Stimulated activated CD8-positive, alpha-beta memory T cell treated with anti-CD3 and anti-CD28 coated beads, Interleukin-2, amount 100 ng/mL, for 48 hours (primary cell): ENCODE results near the gene PDCD4.
"Not testable (repeated sequence)": the region's sequence is repeated elsewhere in the genome, so short reads cannot be mapped to it uniquely, and the experiment has no call there.

ENCODE experiments used
- DNase-seq, 2 donors: peaks; one replicate each; pipeline ENCODE4 v3.0.0-alpha.2; 2020; ENCODE audit warnings: low read depth in 2 of 2

The PDCD4 gene

GRCh38 chr10:110861476-110861875 is 10.3 kb upstream of the PDCD4 start:
- DNase-seq = no peak

GRCh38 chr10:110861930-110862649 is 9.6 kb upstream of the PDCD4 start:
- no peak for DNase-seq

DNA sequence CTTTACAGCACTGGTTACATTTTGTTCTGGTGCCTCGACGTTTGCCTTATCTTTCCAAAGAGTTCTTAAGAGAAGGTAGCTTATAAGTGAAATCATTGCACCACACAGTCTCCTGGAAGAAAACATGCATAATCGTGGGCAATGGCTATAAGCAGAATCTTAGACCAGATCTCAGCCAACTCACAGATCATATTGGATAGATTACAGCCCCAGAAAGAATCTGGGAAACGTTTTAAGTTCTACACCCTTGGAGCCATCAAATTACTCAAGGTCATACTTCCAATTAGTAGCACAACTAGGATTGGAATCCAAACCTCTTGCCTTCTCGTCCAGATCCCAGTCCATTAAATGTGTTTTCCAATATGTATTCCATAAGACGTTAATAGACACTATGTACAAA is 8.8 kb upstream of the PDCD4 start:
- no peak for DNase-seq

DNA sequence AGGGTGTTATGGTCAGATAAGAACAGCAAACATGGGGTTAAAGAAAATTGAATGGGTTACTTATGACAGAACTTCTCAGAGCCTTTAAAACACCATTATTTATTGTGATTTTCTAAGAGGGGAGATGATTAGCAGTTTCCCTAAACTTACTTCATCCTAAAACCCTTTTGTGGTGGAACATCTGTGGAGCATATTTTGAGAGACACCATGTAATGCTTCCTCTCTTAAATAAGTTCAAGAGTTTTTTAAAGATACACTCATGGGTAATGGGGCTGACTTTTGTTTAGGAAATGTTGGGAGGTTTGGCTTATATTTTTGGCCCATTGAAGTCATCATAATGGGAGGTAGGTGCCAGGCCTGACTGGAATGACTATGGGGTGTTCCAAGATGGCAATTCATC is 8.4 kb upstream of the PDCD4 start:
- DNase-seq = no peak

DNA sequence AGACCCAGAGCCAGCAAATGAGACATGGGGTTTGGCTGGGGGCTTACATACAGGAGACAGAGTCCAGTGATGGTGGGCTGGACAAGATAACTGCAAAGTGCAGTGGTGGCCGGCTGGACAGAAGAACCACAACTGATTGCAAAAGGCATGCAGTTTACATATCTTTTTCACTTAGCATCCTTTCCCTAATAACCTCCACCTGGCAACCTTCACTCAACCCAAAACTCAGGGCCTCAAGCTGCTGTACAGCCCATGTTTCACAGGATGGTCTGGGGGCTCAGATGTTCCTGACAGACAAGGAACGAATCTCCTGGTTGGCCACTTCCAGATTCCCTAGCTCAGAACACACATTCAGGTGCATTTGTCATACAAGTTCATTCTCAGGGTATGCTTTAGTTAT is 7.8 kb upstream of the PDCD4 start:
- no peak for DNase-seq

DNA sequence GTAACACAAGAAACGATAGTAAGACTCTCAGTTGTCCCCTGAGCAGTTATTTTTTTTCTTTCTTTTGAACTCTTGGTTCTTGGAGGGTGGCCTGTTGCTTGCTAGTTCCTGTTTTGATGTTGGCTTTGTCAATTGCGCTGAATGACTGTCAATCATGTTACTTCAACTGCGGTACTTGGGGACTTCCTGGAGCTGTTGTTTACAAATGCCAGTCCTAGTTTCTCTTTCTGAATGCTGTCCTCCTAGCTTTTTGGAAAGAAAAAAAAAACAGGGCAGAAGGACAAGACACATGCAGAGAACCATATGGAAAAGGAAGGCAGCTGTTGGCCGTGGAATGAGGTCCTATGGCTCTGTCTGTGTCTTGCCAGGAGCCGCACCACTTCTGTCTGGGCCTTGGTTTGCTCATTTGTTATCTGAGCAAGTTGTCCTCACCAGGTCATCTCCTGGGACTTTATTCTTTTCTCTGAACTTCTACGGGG is 7.0 kb upstream of the PDCD4 start:
- no peak for DNase-seq

DNA sequence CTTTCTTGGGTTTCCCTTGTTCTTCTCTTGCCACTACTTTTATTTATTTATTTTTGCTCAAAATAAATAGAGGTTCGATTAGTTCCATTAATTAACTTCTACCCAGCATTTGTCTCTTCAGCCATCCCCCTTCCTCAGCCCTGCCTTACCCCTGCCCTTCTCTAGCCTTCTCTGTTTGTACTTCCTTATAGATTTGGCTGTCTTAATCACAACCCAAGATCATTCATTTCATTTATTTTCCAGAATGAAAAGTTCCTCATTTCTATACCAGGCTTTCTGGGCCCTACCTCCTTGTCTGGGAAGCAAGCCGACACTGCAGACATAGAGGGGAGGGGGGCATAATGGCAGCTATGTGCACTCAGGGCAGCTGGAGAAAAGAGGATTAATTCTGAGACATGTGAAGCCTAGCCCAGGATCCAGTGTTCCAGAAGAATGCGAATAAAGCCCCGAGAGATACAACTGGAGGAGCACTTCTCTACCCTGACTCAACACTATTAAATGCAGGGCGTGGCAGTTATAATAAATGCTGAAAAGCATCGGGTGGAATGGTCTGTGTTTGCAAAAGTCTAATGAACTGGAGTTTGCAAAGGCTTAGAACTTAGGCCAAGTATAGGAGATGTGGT is 6.4 kb upstream of the PDCD4 start:
- no peak for DNase-seq

GRCh38 chr10:110865809-110866482 is 5.8 kb upstream of the PDCD4 start:
- DNase-seq = no peak

GRCh38 chr10:110867011-110867806 is 4.5 kb upstream of the PDCD4 start:
- DNase-seq = not testable (repeated sequence)

GRCh38 chr10:110867807-110868465 is 3.8 kb upstream of the PDCD4 start:
- no peak for DNase-seq

DNA sequence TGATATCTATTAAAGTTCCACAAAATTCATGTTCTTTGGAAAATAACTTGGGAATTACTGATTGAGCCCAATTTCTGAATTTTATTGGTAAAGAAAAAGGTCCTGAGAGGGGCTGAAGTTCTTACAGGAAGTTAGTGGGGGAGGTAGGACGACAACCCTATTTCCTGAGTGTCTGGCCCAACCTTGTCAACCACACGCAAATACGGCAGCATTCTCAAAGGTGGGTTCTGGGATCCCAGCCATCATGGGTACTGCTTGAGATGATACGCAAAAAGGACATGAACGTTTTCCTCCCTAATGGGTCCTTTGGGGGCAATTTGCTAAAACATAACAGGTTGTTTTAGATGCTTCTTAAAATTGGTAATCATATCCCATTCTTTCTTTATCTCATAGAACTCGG is 2.7 kb upstream of the PDCD4 start:
- no peak for DNase-seq

- no peak for DNase-seq
Observed at GRCh38 chr10:110870823-110871297, 868 bp upstream of the PDCD4 start.

GRCh38 chr10:110872145-110872983 is 636 bp downstream of the PDCD4 start:
- DNase-seq = peak; percentile 53 to 58

DNA sequence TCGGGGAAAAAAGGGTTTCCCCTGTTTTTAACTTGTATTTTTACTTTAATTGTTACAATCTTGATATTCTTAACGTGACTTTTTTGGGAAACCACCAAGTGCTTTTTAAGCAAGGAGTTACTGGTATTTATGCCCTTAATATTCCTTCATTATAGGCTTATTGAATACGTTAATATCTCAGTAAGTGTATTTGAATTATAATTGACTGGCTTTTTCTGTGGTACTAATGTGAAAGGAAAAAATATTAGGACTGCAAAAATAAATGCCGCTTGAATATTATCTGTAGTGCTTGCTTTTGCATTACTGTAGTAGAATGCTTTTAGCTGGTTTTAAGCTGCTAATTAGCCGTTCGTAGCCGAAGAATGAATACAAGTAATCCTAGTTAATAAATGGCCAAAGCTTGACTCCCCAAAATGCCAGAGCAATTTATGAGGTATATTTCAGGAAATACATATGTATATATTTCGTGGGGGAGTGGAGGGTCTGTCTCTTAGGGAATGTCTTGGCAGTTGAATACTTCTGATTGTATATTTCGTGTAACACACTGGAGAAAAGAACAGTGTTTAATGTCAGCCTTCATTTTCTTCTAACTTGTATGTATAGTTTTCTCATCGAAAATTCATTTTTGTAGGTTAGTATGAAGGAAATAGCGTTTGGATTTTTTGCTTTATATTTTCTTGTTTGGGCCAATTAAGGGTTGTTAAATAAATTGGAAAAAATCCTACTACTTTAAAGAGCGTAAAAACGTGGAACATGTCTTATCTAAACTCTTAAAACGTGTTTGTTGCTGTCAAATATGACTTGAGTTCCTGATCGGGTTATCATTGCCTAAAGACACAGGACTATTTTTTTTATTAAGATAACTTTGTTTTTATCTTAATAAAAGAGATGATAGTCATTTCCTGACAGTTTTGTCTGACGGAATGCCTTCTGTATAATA is 1.5 kb downstream of the PDCD4 start:
- DNase-seq = no peak

DNA sequence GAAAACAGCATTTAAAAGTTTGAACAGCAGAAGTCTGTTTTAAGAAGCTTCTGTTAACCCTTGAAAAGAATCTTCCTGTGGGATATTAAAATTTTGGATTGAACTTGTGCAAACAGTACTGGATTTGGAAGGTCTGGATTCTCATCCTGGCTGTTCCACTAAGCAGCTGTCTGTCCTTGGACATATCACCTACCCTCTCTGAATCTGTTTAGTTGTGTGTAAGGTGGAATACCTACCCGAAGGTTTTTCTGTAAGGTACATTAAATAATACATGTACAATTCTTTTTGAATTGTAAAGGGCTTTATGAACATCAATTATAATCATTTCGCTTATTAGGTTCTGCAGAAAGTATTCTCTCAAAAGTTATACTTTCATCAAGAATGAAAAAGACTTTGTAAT is 2.2 kb downstream of the PDCD4 start:
- DNase-seq = no peak

- DNase-seq = no peak
Observed at GRCh38 chr10:110876000-110876399, 4.3 kb downstream of the PDCD4 start.

- DNase-seq = no peak
Observed at GRCh38 chr10:110876788-110877187, 5.1 kb downstream of the PDCD4 start.

DNA sequence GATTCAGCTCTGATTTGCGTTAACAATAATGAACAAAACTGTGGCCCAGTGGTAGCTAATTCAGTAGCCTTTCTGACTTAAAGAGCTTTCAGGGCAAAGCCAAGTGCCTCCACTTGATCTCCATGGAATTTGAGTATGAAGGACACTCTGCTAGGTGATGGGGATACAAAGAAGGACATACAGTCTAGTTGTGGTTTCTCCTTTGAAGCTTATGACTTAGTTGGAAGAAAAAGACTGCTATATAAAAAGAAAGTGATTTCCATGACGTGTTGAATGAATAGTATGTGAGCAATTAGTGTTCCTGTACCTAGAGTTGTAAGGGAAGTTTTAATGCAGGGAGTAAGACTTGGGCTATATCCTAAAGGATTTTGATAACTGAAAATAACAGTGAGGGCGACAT is 8.3 kb downstream of the PDCD4 start:
- DNase-seq = no peak

- DNase-seq = no peak
Observed at GRCh38 chr10:110881247-110881646, 9.5 kb downstream of the PDCD4 start.
